Stimulated activated CD4-positive, alpha-beta T cell treated with anti-CD3 and anti-CD28 coated beads, TNF-alpha, amount 100 ng/mL, for 1 hour (primary cell): ENCODE data around the gene PTPRS.

Experiments
- DNase-seq, 3 donors: peaks; one replicate each; pipeline ENCODE4 v3.0.0-alpha.2; 2020; ENCODE audit warnings: low read depth in 3 of 3, low spot score in 1 of 3

The PTPRS gene

DNA sequence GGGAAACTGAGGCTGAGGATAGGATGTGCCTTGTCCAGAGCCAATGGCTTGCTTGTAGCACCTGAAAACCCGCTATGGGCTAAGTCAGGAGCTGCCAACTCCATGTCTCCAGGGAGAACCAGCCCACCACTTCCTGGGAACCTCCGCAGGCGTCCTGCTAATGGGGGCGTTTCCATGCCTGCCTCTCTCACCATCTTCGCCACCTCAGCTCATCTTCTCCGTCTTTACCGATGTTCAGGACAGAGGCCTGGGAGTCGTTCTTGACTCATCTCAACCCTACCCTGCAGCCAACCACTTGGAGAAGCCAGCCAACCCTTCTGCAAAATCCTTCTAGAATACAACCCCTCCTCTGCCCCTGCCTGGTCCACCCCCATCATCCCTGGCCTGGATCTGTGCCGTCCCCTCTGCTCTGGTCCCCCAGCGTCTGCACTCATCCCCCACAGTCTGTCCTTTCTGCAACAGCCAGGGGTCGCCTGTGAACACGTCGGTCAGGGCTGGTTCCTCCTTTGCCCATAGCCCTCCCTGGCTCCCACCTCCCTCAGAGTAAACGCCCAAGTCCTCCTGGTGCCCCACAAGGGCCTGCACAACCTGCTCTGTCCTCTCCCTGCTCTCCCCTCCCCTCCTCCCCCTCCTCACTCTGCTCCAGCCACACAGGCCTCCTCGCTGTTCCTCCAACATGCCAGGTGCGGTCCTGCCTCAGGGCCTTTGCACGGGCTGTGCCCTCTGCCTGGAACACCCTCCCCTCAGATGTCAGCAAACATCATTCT is 31.0 kb downstream of the PTPRS start:
- DNase-seq = no peak

DNA sequence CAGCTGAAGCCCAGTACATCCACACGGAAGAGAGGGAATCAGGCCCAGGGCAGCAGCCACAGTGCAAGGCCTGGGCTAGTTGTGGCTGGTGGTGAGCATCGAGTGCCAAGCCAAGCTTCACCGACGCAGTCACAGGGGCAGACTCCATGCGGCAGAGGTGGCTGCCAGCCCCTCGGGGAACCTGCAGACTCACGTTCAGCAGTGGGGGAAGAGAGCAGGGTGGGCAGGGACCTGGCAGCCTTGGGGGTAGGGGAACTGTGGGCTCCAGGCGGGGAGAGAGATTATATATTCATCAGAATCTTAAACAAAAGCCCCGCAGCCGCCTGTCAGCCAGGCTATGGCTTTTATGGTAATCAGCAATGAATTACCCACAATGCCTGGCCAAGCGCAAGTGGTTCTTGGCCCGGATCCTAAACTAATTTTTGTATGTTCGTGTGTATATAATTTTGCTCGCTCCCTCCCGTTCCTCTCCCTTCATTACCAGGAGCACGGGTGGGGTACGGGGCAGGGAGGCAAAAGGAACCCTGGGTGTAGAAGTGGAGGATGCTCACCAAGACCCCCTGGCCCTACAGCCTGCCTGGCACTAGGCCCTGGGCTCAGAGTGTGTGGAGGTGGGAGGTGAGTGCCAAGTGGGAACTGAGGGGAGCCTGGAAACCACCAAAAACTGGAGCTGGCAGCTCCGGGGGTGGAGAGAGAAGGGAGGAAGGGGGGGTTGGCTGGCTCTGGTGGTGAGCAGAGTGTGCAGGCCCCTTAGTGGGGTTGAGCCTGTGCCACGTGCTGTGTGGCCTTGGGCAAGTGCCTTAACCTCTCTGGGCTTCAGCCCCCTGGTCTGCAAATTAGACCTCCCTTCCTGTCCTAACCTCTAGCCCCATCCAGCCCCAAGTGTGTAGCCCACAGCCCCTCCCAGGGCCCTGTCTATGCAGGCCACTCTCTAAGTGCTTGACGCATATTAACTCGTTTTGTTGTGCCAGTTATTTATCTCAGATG is 31.9 kb downstream of the PTPRS start:
- DNase-seq = no peak

DNA sequence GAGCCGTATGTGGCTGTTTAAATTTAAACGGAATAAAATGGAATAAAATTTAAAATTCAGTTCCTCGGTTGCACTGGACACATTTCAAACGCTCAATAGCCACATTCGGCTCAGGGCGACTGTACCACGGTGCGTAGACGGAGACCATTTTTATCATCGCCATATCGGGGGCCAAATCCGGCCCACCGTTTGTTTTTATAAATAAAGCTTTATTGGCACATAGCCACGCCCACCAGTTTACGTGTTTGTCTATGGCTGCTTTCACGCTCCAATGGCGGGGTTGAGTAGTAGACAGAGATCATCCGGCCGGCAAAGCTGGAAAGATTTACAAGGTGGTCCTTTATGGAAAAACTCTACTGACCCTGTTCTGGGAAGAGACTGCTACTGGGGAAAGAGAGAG is 33.0 kb downstream of the PTPRS start:
- DNase-seq = no peak

DNA sequence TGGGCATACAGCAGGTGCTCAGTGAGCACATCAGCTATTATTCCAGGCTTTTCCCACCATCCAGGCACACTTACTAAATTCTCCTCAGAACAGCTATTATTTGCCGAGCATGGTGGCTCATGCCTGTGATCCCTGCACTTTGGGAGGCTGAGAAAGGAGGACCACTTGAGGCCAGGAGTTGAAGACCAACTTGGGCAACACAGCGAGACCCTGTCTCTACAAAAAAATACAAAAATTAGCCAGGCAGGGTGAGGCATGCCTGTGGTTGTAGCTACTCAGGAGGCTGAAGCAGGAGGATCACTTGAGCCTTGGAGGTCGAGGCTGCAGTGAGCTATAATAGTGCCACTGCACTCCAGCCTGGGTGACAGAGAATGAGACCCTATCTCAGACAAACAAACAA is 35.4 kb downstream of the PTPRS start:
- DNase-seq = no peak

DNA sequence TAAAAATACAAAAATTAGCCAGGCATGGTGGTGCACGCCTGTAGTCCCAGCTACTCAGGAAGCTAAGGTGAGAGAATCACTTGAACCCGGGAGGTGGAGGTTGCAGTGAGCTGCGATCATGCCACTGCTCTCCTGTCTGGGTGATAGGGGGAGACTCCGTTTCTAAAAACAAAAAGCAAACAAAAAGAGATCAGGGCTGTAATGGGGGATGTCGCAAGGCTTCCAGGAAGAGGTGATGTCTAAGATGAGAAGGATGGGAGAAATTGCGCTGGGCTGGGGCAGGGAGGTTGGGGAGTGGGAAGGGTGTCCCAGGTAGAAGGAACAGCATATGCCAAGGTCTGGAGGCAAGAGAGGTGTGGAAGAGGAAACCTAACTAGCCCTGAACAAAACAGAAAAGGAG is 36.1 kb downstream of the PTPRS start:
- DNase-seq = no peak

DNA sequence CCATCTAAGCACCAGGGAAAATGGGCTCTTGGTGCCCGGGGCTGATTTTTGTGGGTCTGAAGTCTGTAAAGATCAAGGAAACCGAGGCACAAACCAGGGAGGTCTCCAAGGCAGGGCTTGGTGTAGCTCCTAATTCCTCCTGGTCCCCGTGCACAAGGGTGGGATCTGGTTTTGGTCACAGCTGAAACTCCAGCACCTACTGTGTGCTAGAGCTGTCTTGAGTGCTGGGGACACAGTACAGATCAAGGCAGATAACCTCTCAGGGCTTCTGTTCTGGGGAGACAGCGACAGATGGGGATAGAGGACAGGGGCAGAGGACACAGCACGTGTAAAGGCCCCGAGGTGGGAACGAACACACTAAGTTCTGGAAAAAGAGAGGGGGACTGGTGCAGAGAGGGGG is 37.4 kb downstream of the PTPRS start:
- no peak for DNase-seq

DNA sequence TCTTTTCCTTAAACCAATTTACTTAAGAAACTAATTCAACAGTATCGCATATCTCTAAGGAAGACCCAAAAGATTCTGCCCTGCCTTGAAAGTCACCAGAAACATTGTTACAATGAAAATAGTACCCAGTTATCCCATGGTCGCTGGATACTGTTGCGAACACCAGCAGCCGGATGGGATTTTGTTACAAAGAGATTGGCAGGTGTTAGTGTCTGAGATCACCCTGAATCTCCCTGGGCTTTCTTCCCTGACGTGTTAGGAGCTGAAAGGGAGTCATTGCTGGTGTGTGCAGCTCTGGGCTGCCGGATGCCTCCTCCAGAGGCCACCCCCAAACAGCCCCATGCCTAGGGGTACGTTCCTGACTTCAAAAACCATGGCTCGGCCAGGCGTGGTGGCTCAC is 38.2 kb downstream of the PTPRS start:
- no peak for DNase-seq

DNA sequence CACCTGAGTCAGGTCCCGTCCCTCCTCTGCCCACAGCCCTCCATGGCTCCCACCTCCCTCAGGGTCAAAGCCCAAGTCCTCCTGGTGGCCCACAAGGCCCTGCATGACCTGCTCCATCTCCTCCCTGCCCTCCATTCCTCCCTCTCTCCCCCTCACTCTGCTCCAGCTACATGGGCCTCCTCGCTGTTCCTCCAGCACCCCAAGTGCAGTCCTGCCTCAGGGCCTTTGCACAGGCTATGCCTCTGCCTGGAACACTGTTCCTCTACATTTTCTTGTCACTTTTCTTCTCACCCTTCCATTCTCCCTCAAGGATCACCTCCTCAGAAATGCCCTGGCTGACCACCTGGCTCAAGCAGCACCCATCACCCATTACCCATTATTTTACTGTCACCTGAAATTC is 41.5 kb downstream of the PTPRS start:
- DNase-seq = no peak

DNA sequence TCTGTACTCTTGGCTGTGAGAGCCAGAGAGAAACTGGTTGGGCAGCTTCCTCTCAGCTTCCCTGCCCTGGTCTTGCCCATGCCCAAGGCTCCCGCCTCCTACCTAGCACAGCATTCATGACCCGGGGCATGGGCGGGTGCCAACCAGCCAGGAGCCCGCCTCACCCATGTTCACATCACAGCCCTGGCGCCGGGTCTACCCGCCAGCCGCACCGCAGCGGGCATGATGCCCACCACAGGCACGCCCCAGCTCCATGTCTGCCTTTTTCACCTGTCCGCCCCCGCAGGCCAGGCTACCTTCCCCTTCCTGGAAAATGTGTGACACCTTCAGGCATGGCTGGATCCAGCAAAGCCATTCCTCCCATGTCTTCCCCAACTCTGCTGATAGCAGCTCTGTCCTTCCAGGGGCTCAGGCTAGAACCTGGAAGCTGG is 42.1 kb downstream of the PTPRS start:
- no peak for DNase-seq

DNA sequence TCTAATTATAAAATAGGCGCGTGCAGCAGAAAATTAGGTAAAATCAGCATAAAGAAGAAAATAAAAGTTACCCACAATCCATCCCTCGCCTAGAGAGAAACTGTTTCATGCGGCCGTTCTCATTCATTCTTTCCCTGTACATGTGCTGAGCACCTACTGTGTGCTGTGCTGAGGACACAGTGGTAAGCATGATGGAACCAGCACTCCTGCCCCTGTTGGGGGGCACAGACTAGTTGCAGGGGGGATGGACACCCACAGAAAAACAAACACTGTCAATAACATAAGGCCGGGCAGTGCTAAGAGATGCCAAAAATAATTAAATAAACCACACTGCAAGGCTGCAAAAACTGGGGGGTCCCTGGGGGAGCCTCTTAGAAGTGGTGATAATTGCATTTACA is 43.3 kb downstream of the PTPRS start:
- DNase-seq = no peak

DNA sequence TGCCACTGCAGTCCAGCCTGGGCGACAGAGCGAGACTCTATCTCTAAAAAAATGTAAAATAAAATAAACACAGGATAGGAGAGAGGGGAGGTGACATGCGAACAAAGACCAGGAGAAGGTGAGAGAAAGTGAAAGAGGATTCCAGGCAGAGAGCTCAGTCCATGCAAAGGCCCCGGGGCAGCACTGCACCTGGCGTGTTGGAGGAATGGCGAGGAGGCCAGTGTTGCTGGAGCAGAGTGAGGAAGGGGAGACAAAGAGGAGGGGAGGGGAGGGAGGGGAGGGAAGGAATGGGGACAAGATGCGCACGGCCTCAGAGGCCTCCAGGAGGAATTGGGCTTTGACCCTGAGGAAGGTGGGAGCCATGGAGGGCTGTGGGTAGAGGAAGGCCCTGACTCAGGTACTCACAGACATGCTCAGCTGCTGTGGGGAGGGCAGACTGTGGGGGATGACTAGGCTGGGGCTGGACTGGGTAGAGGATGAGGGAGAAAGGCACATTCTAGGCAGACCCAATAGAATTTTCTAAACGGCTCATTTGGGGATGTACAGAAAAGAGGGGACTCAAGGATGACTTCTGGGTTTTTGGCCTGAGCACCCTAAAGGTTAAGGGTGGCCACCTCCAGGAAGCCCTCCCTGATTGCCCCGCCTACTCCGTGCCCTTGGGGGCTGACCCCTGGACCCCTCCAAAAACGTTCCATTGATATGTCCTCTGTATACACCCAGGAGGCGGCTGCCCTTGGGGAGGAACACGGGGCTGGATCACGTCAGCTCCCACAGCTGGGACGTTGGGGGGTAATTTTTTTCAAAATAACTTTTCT is 43.9 kb downstream of the PTPRS start:
- no peak for DNase-seq

DNA sequence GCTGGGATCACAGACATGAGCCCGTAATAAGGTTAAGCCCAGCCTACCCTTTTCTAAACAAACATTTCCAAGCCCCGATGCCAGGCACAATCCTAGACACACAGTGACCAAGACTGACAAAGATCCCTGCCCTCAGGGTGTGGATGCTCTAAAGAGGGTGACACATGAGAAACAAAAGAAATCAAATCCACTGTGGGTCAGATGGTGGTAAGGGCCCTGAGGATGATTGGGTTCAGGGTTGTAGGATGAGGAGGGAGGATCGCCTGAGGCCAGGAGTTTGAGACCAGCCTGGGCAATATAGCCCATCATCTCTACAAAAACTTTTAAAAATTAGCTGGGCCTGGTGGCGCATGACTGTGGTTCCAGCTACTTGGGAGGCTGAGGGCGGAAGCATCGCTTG is 44.6 kb downstream of the PTPRS start:
- DNase-seq = no peak

DNA sequence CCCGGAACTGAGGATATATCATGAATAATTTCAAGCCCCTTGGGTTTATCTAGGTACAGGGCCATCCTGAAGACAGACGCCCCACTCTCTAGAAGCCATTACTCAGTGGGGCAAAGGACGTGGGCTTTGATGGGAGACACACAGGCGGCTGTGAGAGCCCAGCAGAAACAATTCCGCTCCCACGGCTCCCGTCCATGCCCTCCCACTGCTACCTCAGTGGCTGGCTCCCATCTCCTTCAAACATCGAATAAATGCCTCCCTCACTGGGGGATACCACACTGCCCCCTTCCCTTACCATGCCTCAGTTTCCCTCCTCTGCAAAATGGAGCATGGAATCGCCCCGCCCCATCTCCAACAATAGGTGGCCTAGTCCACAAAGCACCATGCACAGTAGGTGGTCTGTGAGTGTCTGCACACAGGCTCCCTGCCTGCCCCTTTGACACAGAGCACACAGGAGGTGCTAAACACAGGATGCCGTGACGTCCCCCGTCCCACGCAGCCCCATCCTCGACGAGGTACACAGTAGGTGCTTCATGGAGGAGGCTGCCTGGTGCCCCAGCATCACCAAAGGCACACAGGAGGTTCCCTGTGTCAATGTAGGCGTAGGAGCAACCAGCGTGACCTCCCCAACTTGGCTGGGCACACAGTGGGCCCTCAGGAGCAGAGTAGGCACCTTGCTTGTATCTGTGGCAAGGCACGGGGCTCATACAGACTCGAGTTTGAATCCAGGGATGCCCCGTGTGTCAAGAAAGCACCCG is 46.0 kb downstream of the PTPRS start:
- DNase-seq = no peak

DNA sequence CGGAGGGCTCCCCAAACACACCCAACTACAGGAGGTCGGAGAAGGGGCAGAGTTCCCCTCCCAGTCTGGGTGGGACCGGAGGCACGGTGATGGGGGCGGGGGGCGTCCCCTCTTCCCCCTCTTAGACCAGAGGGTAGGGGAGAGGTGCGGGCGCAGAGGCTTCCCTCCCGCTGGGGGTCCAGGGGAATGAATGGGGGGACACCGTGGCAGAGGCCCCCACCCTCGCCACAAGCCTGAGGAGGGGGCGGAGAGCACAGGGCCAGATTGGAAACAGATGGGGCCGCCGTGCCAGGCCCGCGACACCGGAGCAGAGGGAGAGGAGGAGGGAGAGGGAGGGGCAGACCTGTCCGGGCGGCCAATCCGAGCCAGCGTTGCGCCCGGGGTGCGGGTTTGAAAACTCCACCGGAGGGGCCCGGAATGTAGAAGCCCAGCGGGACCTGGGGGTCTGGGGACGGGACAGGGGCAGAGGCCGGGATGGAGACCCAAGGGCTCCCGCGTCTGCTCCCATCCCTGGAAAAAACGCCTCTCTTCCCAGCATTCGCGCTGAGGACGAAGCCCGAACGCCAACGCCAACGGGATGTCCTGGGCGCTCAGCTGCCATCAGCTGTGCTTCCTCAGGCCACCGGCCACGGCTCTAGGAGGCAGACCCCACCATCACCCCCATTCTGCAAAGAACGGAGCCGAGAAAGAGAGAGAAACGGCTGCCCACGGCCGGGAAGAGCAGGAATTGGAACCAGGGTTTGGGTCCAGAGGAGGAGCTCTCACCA is 46.8 kb downstream of the PTPRS start:
- DNase-seq = no peak

DNA sequence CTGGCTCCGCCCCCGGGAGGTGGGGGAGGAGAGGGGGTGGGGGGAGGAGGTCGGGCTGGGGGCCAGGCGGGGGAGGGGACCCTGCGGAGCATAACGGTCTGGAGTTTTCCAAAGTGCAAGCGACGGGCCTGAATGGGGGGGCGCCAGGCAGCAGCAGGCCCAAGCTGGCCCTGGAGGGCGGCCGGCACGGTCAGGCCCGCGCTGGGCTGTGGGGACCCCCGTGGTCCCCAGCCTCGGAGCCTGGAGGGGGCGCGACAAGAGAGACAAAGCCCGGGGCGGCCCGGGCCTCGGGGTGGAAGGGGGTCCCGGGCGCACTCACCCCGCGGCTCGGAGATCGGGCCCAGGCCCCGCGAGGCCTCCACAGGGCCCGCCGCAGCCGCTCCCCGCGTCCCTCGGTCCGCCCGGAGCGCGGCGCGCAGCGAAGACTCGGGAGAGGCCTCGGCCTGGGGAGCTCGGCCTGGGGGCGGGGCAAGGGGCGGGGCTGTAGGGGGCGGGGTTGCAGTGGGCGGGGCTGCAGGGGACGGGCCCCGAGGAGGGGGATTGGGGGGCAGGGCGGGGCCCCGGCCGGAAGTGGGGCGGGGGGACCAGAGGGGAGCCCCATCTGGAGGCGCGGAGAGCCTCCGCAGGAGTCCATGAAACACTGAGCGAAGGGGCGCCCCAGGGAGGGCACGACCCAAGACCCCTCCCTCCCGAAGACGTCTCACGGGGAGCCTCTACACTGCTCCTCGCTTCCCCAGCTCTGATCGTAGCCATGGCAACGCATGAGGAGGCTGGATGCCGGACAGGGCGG is 47.6 kb downstream of the PTPRS start:
- peak; percentile 1 to 41 (median 25) for DNase-seq

DNA sequence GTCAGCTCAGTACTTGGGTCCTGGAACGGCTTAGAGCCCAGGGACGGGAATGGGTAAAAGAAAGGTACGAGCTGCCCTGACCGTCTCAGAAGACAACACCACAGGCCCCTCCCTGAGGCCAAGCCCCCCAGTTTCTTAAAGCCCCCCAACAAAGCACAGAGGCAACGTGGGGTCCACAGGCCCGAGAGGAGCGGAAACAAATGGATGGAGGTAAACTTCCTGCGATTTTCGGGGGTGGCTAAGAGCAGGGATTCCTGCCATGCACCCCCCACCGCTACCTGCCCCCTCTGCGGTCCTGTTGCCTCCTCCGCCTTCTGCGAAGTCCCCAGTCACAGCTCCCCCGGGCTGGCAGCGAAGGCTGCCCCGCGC is 48.2 kb downstream of the PTPRS start:
- no peak for DNase-seq

DNA sequence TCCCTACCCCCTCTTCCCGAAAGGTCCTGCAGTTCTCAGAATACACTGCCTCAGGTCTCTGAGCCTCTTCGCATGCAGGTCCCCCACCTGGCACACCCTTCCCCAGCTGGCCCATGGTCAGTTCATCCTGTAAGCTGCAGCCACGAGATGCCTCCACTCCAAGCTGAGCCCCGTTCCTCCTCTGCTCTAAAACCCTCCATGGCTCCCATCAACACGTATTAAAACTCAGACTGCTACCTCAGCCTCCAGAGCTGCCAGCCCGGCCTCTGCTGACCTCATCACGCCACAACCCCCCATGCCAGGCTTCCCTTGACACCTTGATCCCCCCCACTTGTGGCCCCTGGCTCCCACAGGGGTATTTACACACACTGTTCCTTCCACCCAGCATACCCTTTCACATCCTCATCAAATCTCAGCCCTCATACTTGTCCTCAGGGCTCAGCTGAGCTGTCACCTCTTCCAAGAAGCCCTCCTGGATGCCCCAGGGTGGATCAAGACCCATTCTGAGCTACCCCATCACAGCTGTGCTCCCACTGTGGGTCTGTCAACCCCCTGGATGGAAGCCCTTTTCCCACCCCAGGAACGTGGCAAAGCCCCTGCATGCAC is 48.9 kb downstream of the PTPRS start:
- DNase-seq = no peak
